ENCODE measurements around the gene RSAD1.

GRCh38 chr17:50533185-50533584 lies 54.5 kb downstream of the RSAD1 start:
- TF ChIP-seq CTCF (IDR thresholded peaks at IDR 0.05; ENCODE audit: borderline replicate concordance, extremely low read depth, low read length, poor library complexity, severe bottlenecking) (no peak), EZH2 (IDR thresholded peaks at IDR 0.05; ENCODE audit: borderline replicate concordance, low read depth, low read length, severe bottlenecking) (no peak)
